HepG2 (cell line): Measurements from ENCODE around the gene WDR93. TPM values are rescaled to one million over a fixed set of nuclear protein-coding genes. Genes with fewer than 3 reads are reported as not detected.

Experiments used
- ATAC-seq: fragments of 200-7000 bp; cut with Tn5 transposase; 3 replicates; pipeline ENCODE4 v1.9.1; 2020; ENCODE audit warnings: mild to moderate bottlenecking, moderate library complexity
- BruUV-seq: library from RNA; stranded (reverse); fragments of 400-500 nt; replicated peaks from 2 replicates; lab custom pipeline; 2021; lab: Mats Ljungman, UMichigan
- CTCF ChIA-PET: fragments of 300-600 bp; formaldehyde crosslinking; extraction: SDS; loops from one replicate; lab custom pipeline; 2021; ENCODE audit warnings: low total read pairs, inconsistent platforms, low intra/inter-chr PET ratio; lab: Yijun Ruan, JAX
- POLR2A ChIA-PET: fragments of 350-600 bp; sonication (Branson Sonifier 250); formaldehyde crosslinking; loops from one replicate; lab custom pipeline; 2020; ENCODE audit warnings: antibody characterized with exemption, inconsistent platforms; lab: Yijun Ruan, JAX
- DNase-seq: peaks from one replicate; pipeline ENCODE4 v3.0.0-alpha.2; 2015; ENCODE audit warnings: low spot score
- FAIRE-seq: peaks from 3 replicates; lab custom pipeline; 2011; peaks lifted over from hg19 to GRCh38; lab: Jason Lieb, UNC
- H2AFZ ChIP-seq: one replicate; pipeline ENCODE4 v1.6.1; 2011; ENCODE audit warnings: low read length, inconsistent platforms
- H3K27ac ChIP-seq: fragments of 300-600 bp; 3 replicates; pipeline ENCODE4 v1.8.0; 2011; ENCODE audit warnings: mixed run types, mild to moderate bottlenecking, mixed read lengths, low read length, inconsistent platforms; ENCODE audit not compliant: insufficient read depth; ENCODE audit errors: extremely low read length
- H3K27me3 ChIP-seq, 2 experiments: fragments of 200-600 bp in 1 of 2; 2 replicates in 1 of 2; 3 replicates in 1 of 2; pipeline versions ENCODE4 v1.6.0 to v1.8.0; 2011; ENCODE audit warnings: low read length in 2 of 2, mild to moderate bottlenecking in 2 of 2, moderate library complexity in 2 of 2, inconsistent platforms in 1 of 2; ENCODE audit not compliant: insufficient read depth in 2 of 2, control insufficient read depth in 1 of 2
- H3K36me3 ChIP-seq, 2 experiments: fragments of 200-600 bp in 1 of 2; replicated peaks in 1 of 2; 2 replicates in 1 of 2; 3 replicates in 1 of 2; pipeline versions ENCODE4 v1.5.1 to v1.8.0; 2011; ENCODE audit warnings: low read length in 2 of 2, inconsistent platforms in 1 of 2; ENCODE audit not compliant: insufficient read depth in 2 of 2, control insufficient read depth in 1 of 2
- H3K4me1 ChIP-seq: 2 replicates; pipeline ENCODE4 v1.5.1; 2012; ENCODE audit warnings: low read length, inconsistent platforms; ENCODE audit not compliant: insufficient read depth
- H3K4me2 ChIP-seq: 2 replicates; pipeline ENCODE4 v1.6.0; 2011; ENCODE audit warnings: low read depth, low read length, inconsistent platforms
- H3K4me3 ChIP-seq, 3 experiments: fragments of 200-600 bp in 1 of 3; sonication (generic), shearing (Covaris generic) in 1 of 3; replicated peaks in 1 of 3; 2 replicates each; pipeline ENCODE4 v1.5.1; 2011 to 2016; ENCODE audit warnings: low read length in 3 of 3, inconsistent platforms in 2 of 3, low read depth in 2 of 3, mild to moderate bottlenecking in 2 of 3, control low read depth in 1 of 3, mixed read lengths in 1 of 3; ENCODE audit not compliant: insufficient read depth in 1 of 3
- H3K79me2 ChIP-seq: one replicate; pipeline ENCODE4 v1.6.1; 2011; ENCODE audit warnings: low read length, inconsistent platforms; ENCODE audit not compliant: insufficient read depth
- H3K9ac ChIP-seq: 2 replicates; pipeline ENCODE4 v1.6.0; 2011; ENCODE audit warnings: mild to moderate bottlenecking, low read depth, low read length, inconsistent platforms; ENCODE audit not compliant: insufficient read depth
- H3K9me3 ChIP-seq: 2 replicates; pipeline ENCODE4 v1.5.1; 2012; ENCODE audit warnings: mild to moderate bottlenecking, low read length
- H4K20me1 ChIP-seq: 2 replicates; pipeline ENCODE4 v1.6.0; 2011; ENCODE audit warnings: inconsistent platforms, mild to moderate bottlenecking, low read length, moderate library complexity; ENCODE audit not compliant: insufficient read depth
- CCAR2 ChIP-seq: fragments of 200-400 bp; formaldehyde crosslinking; optimal IDR thresholded peaks from 2 replicates; pipeline ENCODE3; 2018; ENCODE audit warnings: low read depth, mild to moderate bottlenecking, low read length, moderate library complexity
- NFYC ChIP-seq: IDR thresholded peaks from 2 replicates; pipeline ENCODE4 v1.6.1; 2016; ENCODE audit warnings: missing genetic modification reagents, missing compliant biosample characterization
- SNRNP70 ChIP-seq: fragments of 200-400 bp; formaldehyde crosslinking; IDR thresholded peaks from 2 replicates; pipeline ENCODE4 v1.6.1; 2017; ENCODE audit warnings: mild to moderate bottlenecking, low read depth, low read length, moderate library complexity
- SP140L ChIP-seq: sonication (generic); formaldehyde crosslinking; IDR thresholded peaks from 2 replicates; pipeline ENCODE4 v1.4.0; 2020; ENCODE audit warnings: missing genetic modification reagents, borderline replicate concordance
- ZFP82 ChIP-seq: sonication (generic); formaldehyde crosslinking; IDR thresholded peaks from 2 replicates; pipeline ENCODE4 v1.5.1; 2020; ENCODE audit warnings: mild to moderate bottlenecking, missing genetic modification reagents, borderline replicate concordance
- ZNF10 ChIP-seq: sonication (generic); formaldehyde crosslinking; IDR thresholded peaks from 2 replicates; pipeline ENCODE4 v1.4.0; 2020; ENCODE audit warnings: mild to moderate bottlenecking, low read depth, missing genetic modification reagents, borderline replicate concordance
- ZNF761 ChIP-seq: sonication (generic); formaldehyde crosslinking; conservative IDR thresholded peaks from 2 replicates; pipeline ENCODE4 v1.4.0; 2020; ENCODE audit warnings: mild to moderate bottlenecking, missing genetic modification reagents
- ZNF782 ChIP-seq: sonication (generic); formaldehyde crosslinking; IDR thresholded peaks from 2 replicates; pipeline ENCODE4 v1.4.0; 2020; ENCODE audit warnings: missing genetic modification reagents, mild to moderate bottlenecking, borderline replicate concordance
- WGBS: methylation state at CpG from one replicate; pipeline ENCODE4 v1.1.6; 2017; ENCODE audit warnings: low lambda C conversion rate; 5-methylcytosine and 5-hydroxymethylcytosine counted together
- in situ Hi-C: cut with HindIII; loops from 2 replicates; pipeline ENCODE4 v1.10.0; 2017; ENCODE audit warnings: low pct_unique_long_range_greater_than_20kb; ENCODE audit not compliant: extremely low pct_ligation_motif_present
- intact Hi-C: fragments of 100-400 bp; cut with micrococcal nuclease; formaldehyde crosslinking; loops from one replicate; pipeline ENCODE4 v1.10.0; 2022; ENCODE audit not compliant: unreplicated experiment
- polyA plus RNA-seq, 8 experiments: library from polyadenylated mRNA; depleted of rRNA in 3 of 8; stranded (reverse) in 7 of 8; unstranded in 1 of 8; fragments of >200 nt; fragmentation: Illumina TruSeq in 4 of 8; extraction: Trizol in 4 of 8; gene quantifications; 2 replicates each; pipeline versions ENCODE4 v1.2.1 to v1.2.3, GENCODE V29; 2011 to 2016; ENCODE audit warnings: low read depth in 4 of 8, missing spikeins in 1 of 8, mixed read lengths in 1 of 8; ENCODE audit not compliant: insufficient read depth in 1 of 8
- total RNA-seq, 5 experiments: library from RNA; depleted of rRNA; stranded (reverse); fragments of >200 nt; fragmentation: Illumina TruSeq; extraction: Trizol; gene quantifications; 2 replicates each; pipeline ENCODE4 v1.2.3, GENCODE V29; 2016; ENCODE audit warnings: low read depth in 1 of 5

The WDR93 gene
- total and polyA plus RNA-seq, 2 of the 13 experiments (the other 11 are each of a cell fraction or from before 2014, with no cell fraction given), result 0.07 TPM; not detected in 1

DNA sequence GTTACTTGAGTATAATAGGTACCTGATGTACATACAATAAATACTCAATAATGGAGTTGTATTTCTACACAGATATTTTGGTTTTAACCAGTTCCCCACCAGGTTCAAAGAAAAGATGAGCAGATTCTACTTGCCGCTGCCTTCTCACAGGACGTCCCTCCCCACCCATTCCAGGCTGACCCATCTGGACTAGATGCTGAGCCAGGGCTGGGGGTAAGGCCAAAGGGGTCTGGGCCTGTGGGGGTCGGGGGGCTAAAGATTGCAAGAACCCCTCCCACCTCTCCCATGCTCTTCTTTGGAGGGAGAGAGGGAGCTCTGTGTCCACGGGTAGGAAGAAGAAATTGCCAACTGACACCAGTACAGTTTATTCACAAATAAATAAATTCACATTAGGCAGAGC lies 58.9 kb downstream of the WDR93 start:
- DNase-seq (no peak), ATAC-seq (no peak), FAIRE-seq (no peak)
- Histone ChIP-seq H2AFZ (no peak overlapping the region), H3K4me1 (peaks cover 8% of the 10 kb centered on the region), H3K4me2 (no peak overlapping the region), H3K27me3 (peaks cover 12 to 51% of the 10 kb centered on the region in 2 experiments; a peak in 4 of 5 replicates), H4K20me1 (no peaks in the 10 kb centered on the region), H3K4me3 (no peak overlapping the region), H3K79me2 (no peaks in the 10 kb centered on the region), H3K36me3 (no peaks in the 10 kb centered on the region), H3K9me3 (no peaks in the 10 kb centered on the region), H3K27ac (no peak overlapping the region), H3K9ac (no peak overlapping the region)
- ChIA-PET CTCF (no interaction called here), POLR2A (interaction anchor here (1.6 kb wide), 1 partner anchor 11 kb away, joined by 4 read pairs; no protein-coding TSS in a partner anchor)
- intact Hi-C loops, result no loop called here
- 46% methylated on average over 4 of the region's 4 CpGs for WGBS
- BruUV-seq, result no TSS peak
- no peak for TF ChIP-seq ZFP82
- TF ChIP-seq ZNF10, result no peak
- TF ChIP-seq SP140L (CRISPR knock-in tag), result no peak
- TF ChIP-seq, all 625 proteins: peak for 0
- in situ Hi-C loops, result loop anchor here (25.0 kb wide), 1 partner anchor 338 kb away; no protein-coding TSS in a partner anchor

DNA sequence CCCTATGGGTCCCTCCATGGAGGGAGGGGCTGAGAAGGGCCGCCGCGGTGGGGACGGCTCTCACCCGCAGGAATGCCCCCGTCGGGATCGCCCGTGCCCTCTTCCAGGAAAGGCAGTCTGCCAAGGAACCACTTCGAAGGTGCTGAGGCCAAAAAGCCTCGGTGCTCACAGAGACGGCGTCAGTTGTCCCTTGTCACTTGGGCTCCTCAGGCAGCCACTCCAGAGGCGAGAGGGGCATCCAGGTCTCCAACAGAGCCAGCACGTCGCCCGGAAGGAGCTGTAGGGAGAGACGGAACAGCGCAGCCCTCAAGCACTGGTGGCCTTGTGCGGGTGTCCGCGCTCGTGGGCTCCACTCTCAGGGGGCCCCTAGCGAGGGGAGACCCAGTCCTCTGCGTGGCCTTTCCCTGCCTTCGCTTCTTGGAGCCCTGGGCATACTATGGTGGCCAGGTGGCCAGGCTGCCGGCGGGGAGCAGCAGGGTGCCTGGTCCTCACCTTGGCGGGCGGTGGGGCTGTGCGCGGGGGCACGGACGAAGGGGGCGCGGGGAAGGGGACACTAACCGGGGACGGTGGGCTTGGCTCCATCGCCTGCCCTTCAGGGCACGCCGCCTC lies 59.4 kb downstream of the WDR93 start:
- no peak for TF ChIP-seq SNRNP70
- 0 out of 2 replicates have a peak, but pooled peaks have one; percentile 5 for TF ChIP-seq ZNF761
- no peak for TF ChIP-seq CCAR2
- TF ChIP-seq NFYC (CRISPR knock-in tag), result no peak
- no peak for TF ChIP-seq ZNF782 (CRISPR knock-in tag)
- Histone ChIP-seq H3K9ac (no peak overlapping the region), H2AFZ (no peak overlapping the region), H3K79me2 (no peaks in the 10 kb centered on the region), H3K9me3 (no peaks in the 10 kb centered on the region), H4K20me1 (no peaks in the 10 kb centered on the region), H3K27me3 (peaks cover 13 to 48% of the 10 kb centered on the region in 2 experiments; a peak in 4 of 5 replicates), H3K27ac (no peak overlapping the region), H3K4me1 (peaks cover 8% of the 10 kb centered on the region), H3K4me2 (peak overlapping the region; percentile 68), H3K36me3 (no peaks in the 10 kb centered on the region), H3K4me3 (peak overlapping the region in 1 of 3 experiments; percentile 71; a peak in 1 of 6 replicates)
- WGBS, result 67% methylated on average over 11 of the region's 41 CpGs
- DNase-seq (no peak), ATAC-seq (no peak), FAIRE-seq (no peak)
- no TSS peak for BruUV-seq
- ChIA-PET CTCF (no interaction called here), POLR2A (interaction anchor here (1.0 to 1.6 kb wide), 2 partner anchors 10 to 11 kb away, joined by 3 to 4 read pairs; no protein-coding TSS in a partner anchor)
- intact Hi-C loops (no loop called here), in situ Hi-C loops (loop anchor here (25.0 kb wide), 1 partner anchor 337 kb away; no protein-coding TSS in a partner anchor)
